IMR-90 (cell line): ENCODE results near the gene ERP44.

Source experiments
- CEBPB ChIP-seq: IDR thresholded peaks from 2 replicates; pipeline ENCODE4 v1.6.1; 2012; ENCODE audit warnings: low read depth, low read length, improper control_type of control experiment
- CTCF ChIP-seq: conservative IDR thresholded peaks from 2 replicates; pipeline ENCODE4 v1.5.1; 2012; ENCODE audit warnings: mild to moderate bottlenecking, low read depth, low read length, improper control_type of control experiment
- MAZ ChIP-seq: IDR thresholded peaks from 2 replicates; pipeline ENCODE4 v1.6.1; 2012; ENCODE audit warnings: low read depth, mild to moderate bottlenecking, low read length, improper control_type of control experiment, moderate library complexity, borderline replicate concordance
- POLR2A ChIP-seq: IDR thresholded peaks from 2 replicates; pipeline ENCODE4 v1.6.1; 2012; ENCODE audit warnings: mild to moderate bottlenecking, low read depth, low read length

GRCh38 chr9:100019541-100019940 is 79.3 kb downstream of the ERP44 start:
- TF ChIP-seq CEBPB = no peak
- no peak for TF ChIP-seq CTCF
- TF ChIP-seq MAZ = no peak
- TF ChIP-seq POLR2A = no peak
